HEK293 (cell line): ENCODE measurements around the gene GAPDHS.

Experiments
- BCL11B ChIP-seq: fragments of 450-650 bp; formaldehyde crosslinking; IDR thresholded peaks from 2 replicates; pipeline ENCODE4 v1.5.1; 2016; ENCODE audit warnings: low read depth, missing biosample characterization, missing genetic modification characterization
- GLI4 ChIP-seq: fragments of 450-650 bp; formaldehyde crosslinking; IDR thresholded peaks from 2 replicates; pipeline ENCODE4 v1.5.1; 2016; ENCODE audit warnings: missing biosample characterization, missing genetic modification characterization
- REST ChIP-seq: fragments of 450-650 bp; formaldehyde crosslinking; IDR thresholded peaks from 2 replicates; pipeline ENCODE4 v1.5.1; 2016; ENCODE audit warnings: missing biosample characterization, missing genetic modification characterization
- SALL2 ChIP-seq: fragments of 450-650 bp; formaldehyde crosslinking; IDR thresholded peaks from 2 replicates; pipeline ENCODE4 v1.5.0; 2017; ENCODE audit warnings: missing biosample characterization, mild to moderate bottlenecking, missing genetic modification characterization, borderline replicate concordance
- SCRT1 ChIP-seq: fragments of 450-650 bp; formaldehyde crosslinking; IDR thresholded peaks from 2 replicates; pipeline ENCODE4 v1.5.1; 2016; ENCODE audit warnings: missing biosample characterization, missing genetic modification characterization, borderline replicate concordance
- SP7 ChIP-seq: fragments of 450-650 bp; formaldehyde crosslinking; IDR thresholded peaks from 2 replicates; pipeline ENCODE4 v1.5.1; 2016; ENCODE audit warnings: missing biosample characterization, missing genetic modification characterization
- ZBTB44 ChIP-seq: fragments of 450-650 bp; IDR thresholded peaks from 2 replicates; pipeline ENCODE4 v1.5.1; 2018; ENCODE audit warnings: missing biosample characterization, mild to moderate bottlenecking, missing genetic modification characterization
- ZNF148 ChIP-seq: fragments of 450-650 bp; formaldehyde crosslinking; IDR thresholded peaks from 2 replicates; pipeline ENCODE4 v1.5.0; 2017; ENCODE audit warnings: missing biosample characterization, missing genetic modification characterization, borderline replicate concordance
- ZNF157 ChIP-seq: fragments of 450-650 bp; formaldehyde crosslinking; IDR thresholded peaks from 2 replicates; pipeline ENCODE4 v1.5.1; 2016; ENCODE audit warnings: missing biosample characterization, missing genetic modification characterization
- ZNF202 ChIP-seq: fragments of 450-650 bp; formaldehyde crosslinking; IDR thresholded peaks from 2 replicates; pipeline ENCODE4 v1.5.1; 2016; ENCODE audit warnings: missing biosample characterization, missing genetic modification characterization, borderline replicate concordance
- ZNF223 ChIP-seq: fragments of 450-650 bp; formaldehyde crosslinking; IDR thresholded peaks from 2 replicates; pipeline ENCODE4 v1.5.1; 2016; ENCODE audit warnings: missing biosample characterization, missing genetic modification characterization
- ZNF24 ChIP-seq: fragments of 450-650 bp; formaldehyde crosslinking; IDR thresholded peaks from 2 replicates; pipeline ENCODE4 v1.5.1; 2016; ENCODE audit warnings: missing biosample characterization, missing genetic modification characterization
- ZNF311 ChIP-seq: fragments of 450-650 bp; formaldehyde crosslinking; IDR thresholded peaks from 2 replicates; pipeline ENCODE4 v1.5.1; 2017; ENCODE audit warnings: missing biosample characterization, missing genetic modification characterization, borderline replicate concordance
- ZNF37A ChIP-seq: fragments of 450-650 bp; IDR thresholded peaks from 2 replicates; pipeline ENCODE4 v1.5.1; 2018; ENCODE audit warnings: missing biosample characterization, missing genetic modification characterization
- ZNF394 ChIP-seq: fragments of 450-650 bp; formaldehyde crosslinking; IDR thresholded peaks from 2 replicates; pipeline ENCODE4 v1.5.1; 2016; ENCODE audit warnings: missing biosample characterization, missing genetic modification characterization, mild to moderate bottlenecking, moderate library complexity, borderline replicate concordance
- ZNF510 ChIP-seq: fragments of 450-650 bp; formaldehyde crosslinking; IDR thresholded peaks from 2 replicates; pipeline ENCODE4 v1.5.1; 2018; ENCODE audit warnings: mild to moderate bottlenecking, missing genetic modification characterization, missing biosample characterization; ENCODE audit not compliant: insufficient replicate concordance
- ZNF544 ChIP-seq: fragments of 450-650 bp; formaldehyde crosslinking; IDR thresholded peaks from 2 replicates; pipeline ENCODE4 v1.5.0; 2017; ENCODE audit warnings: missing biosample characterization, missing genetic modification characterization
- ZNF548 ChIP-seq: fragments of 450-650 bp; formaldehyde crosslinking; IDR thresholded peaks from 2 replicates; pipeline ENCODE4 v1.5.1; 2016; ENCODE audit warnings: missing biosample characterization, missing genetic modification characterization
- ZNF558 ChIP-seq: fragments of 450-650 bp; formaldehyde crosslinking; IDR thresholded peaks from 2 replicates; pipeline ENCODE4 v1.5.1; 2016; ENCODE audit warnings: missing biosample characterization, missing genetic modification characterization
- ZNF580 ChIP-seq: fragments of 450-650 bp; formaldehyde crosslinking; IDR thresholded peaks from 2 replicates; pipeline ENCODE4 v1.5.1; 2016; ENCODE audit warnings: missing biosample characterization, missing genetic modification characterization
- ZNF610 ChIP-seq: fragments of 450-650 bp; formaldehyde crosslinking; IDR thresholded peaks from 2 replicates; pipeline ENCODE4 v1.5.1; 2016; ENCODE audit warnings: missing biosample characterization, missing genetic modification characterization, borderline replicate concordance
- ZNF626 ChIP-seq: fragments of 450-650 bp; sonication (Bioruptor Pico); formaldehyde crosslinking; IDR thresholded peaks from 2 replicates; pipeline ENCODE4 v1.5.1; 2018; ENCODE audit warnings: missing biosample characterization, missing genetic modification characterization, inconsistent platforms
- ZNF639 ChIP-seq: fragments of 450-650 bp; formaldehyde crosslinking; IDR thresholded peaks from 2 replicates; pipeline ENCODE4 v1.5.1; 2016; ENCODE audit warnings: missing biosample characterization, missing genetic modification characterization
- ZNF677 ChIP-seq: fragments of 450-650 bp; IDR thresholded peaks from 2 replicates; pipeline ENCODE4 v1.5.0; 2018; ENCODE audit warnings: missing biosample characterization, mild to moderate bottlenecking, missing genetic modification characterization, moderate library complexity
- ZNF701 ChIP-seq: fragments of 450-650 bp; formaldehyde crosslinking; IDR thresholded peaks from 2 replicates; pipeline ENCODE4 v1.5.1; 2016; ENCODE audit warnings: missing biosample characterization, missing genetic modification characterization
- ZNF785 ChIP-seq: fragments of 450-650 bp; formaldehyde crosslinking; IDR thresholded peaks from 2 replicates; pipeline ENCODE4 v1.5.1; 2016; ENCODE audit warnings: missing biosample characterization, missing genetic modification characterization
- ZNF830 ChIP-seq: fragments of 450-650 bp; IDR thresholded peaks from 2 replicates; pipeline ENCODE4 v1.5.0; 2018; ENCODE audit warnings: missing biosample characterization, missing genetic modification characterization, low read depth, mild to moderate bottlenecking, moderate library complexity
- TF ChIP-seq, protein P1 (sequence below): fragments of 450-650 bp; formaldehyde crosslinking; IDR thresholded peaks from 2 replicates; pipeline ENCODE4 v1.5.1; 2017; ENCODE audit warnings: missing biosample characterization, missing genetic modification characterization

GAPDHS gene

GRCh38 chr19:35545855-35546381, 12.7 kb downstream of the GAPDHS start (continued):
- TF ChIP-seq ZNF639 (no peak), ZNF785 (tag by site-specific recombination) (no peak), ZNF701 (tag by site-specific recombination) (no peak), ZNF830 (tag by site-specific recombination) (no peak), ZNF148 (no peak), ZNF580 (tag by site-specific recombination) (no peak), SP7 (tag by site-specific recombination) (no peak), ZNF510 (tag by site-specific recombination) (no peak), ZNF223 (no peak), ZNF548 (no peak), ZNF626 (tag by site-specific recombination) (no peak), REST (no peak; the same call in 1 of the 2 replicates), ZNF24 (no peak), GLI4 (tag by site-specific recombination) (no peak), ZNF677 (no peak), ZNF157 (tag by site-specific recombination) (no peak), SCRT1 (tag by site-specific recombination) (no peak), ZNF544 (tag by site-specific recombination) (no peak), ZNF37A (tag by site-specific recombination) (no peak), ZBTB44 (tag by site-specific recombination) (no peak), SALL2 (no peak), ZNF610 (no peak), ZNF394 (tag by site-specific recombination) (no peak), ZNF558 (tag by site-specific recombination) (no peak), ZNF311 (no peak), ZNF202 (no peak), BCL11B (tag by site-specific recombination) (no peak; the same call in 1 of the 2 replicates)
- TF ChIP-seq, protein P1, sequence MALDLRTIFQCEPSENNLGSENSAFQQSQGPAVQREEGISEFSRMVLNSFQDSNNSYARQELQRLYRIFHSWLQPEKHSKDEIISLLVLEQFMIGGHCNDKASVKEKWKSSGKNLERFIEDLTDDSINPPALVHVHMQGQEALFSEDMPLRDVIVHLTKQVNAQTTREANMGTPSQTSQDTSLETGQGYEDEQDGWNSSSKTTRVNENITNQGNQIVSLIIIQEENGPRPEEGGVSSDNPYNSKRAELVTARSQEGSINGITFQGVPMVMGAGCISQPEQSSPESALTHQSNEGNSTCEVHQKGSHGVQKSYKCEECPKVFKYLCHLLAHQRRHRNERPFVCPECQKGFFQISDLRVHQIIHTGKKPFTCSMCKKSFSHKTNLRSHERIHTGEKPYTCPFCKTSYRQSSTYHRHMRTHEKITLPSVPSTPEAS (tag by site-specific recombination): no peak
